B cell (primary cell): ENCODE data around the gene RBM33. TPM values are rescaled to one million over a fixed set of nuclear protein-coding genes. Genes with fewer than 3 reads are reported as not detected.

ENCODE experiments used
- ATAC-seq: fragments of 200-7000 bp; cut with Tn5 transposase; one replicate; pipeline ENCODE4 v1.10.0; 2021; ENCODE audit warnings: low read depth, mild to moderate bottlenecking, moderate number of reproducible peaks, moderate library complexity
- CTCF ChIA-PET: fragments of 350-600 bp; sonication (Branson Sonifier 250); formaldehyde crosslinking; loops from one replicate; lab custom pipeline; 2021; ENCODE audit warnings: antibody characterized with exemption, inconsistent platforms; lab: Charles Lee
- POLR2A ChIA-PET: fragments of 350-600 bp; sonication (Branson Sonifier 250); formaldehyde crosslinking; loops from one replicate; lab custom pipeline; 2021; ENCODE audit warnings: antibody characterized with exemption; lab: Charles Lee
- DNase-seq: peaks from one replicate; pipeline ENCODE4 v3.0.0; 2013
- H2AFZ ChIP-seq: 2 replicates; pipeline ENCODE4 v1.6.1; 2012; ENCODE audit warnings: mild to moderate bottlenecking, low read depth, low read length; ENCODE audit not compliant: insufficient read depth, poor library complexity, severe bottlenecking
- H3K27ac ChIP-seq, 2 donors: 1 replicate in 1 of 2; 2 replicates in 1 of 2; pipeline ENCODE4 v1.5.1; 2012 to 2013; ENCODE audit warnings: low read length in 2 of 2, mild to moderate bottlenecking in 2 of 2, moderate library complexity in 1 of 2
- H3K27me3 ChIP-seq, 4 experiments: fragments of 200-600 bp in 1 of 4; sonication (generic) in 1 of 4; replicated peaks in 1 of 4; 1 replicate in 2 of 4; 2 replicates in 2 of 4; pipeline versions ENCODE4 v1.6.1 to v1.7.0; 2013 to 2016; ENCODE audit warnings: low read length in 3 of 4, mild to moderate bottlenecking in 2 of 4, mixed read lengths in 1 of 4, moderate library complexity in 1 of 4; ENCODE audit not compliant: insufficient read depth in 4 of 4, control insufficient read depth in 3 of 4; ENCODE audit errors: control extremely low read depth in 1 of 4
- H3K36me3 ChIP-seq, 2 experiments: replicated peaks in 1 of 2; 1 replicate in 1 of 2; 2 replicates in 1 of 2; pipeline versions ENCODE4 v1.6.1 to v1.7.1; 2013; ENCODE audit warnings: low read length in 1 of 2; ENCODE audit not compliant: insufficient read depth in 2 of 2, control insufficient read depth in 1 of 2; ENCODE audit errors: control extremely low read depth in 1 of 2, extremely low read depth in 1 of 2
- H3K4me1 ChIP-seq, 2 donors: fragments of 200-600 bp in 1 of 2; sonication (generic) in 1 of 2; 1 replicate in 1 of 2; 2 replicates in 1 of 2; pipeline versions ENCODE4 v1.5.1 to v1.6.1; 2013 to 2017; ENCODE audit warnings: low read length in 2 of 2; ENCODE audit not compliant: control insufficient read depth in 2 of 2, insufficient read depth in 2 of 2
- H3K4me2 ChIP-seq: replicated peaks from 2 replicates; pipeline ENCODE3; 2012; ENCODE audit warnings: mild to moderate bottlenecking, low read depth, low read length; ENCODE audit not compliant: poor library complexity, severe bottlenecking
- H3K4me3 ChIP-seq, 5 experiments: fragments of 200-600 bp in 1 of 5; sonication (generic) in 1 of 5; 1 replicate in 3 of 5; 2 replicates in 2 of 5; pipeline versions ENCODE4 v1.5.1 to v1.7.0; 2011 to 2016; ENCODE audit warnings: low read length in 4 of 5, mild to moderate bottlenecking in 4 of 5, low read depth in 2 of 5, control low read depth in 1 of 5, moderate library complexity in 1 of 5; ENCODE audit not compliant: insufficient read depth in 1 of 5; ENCODE audit errors: control extremely low read depth in 1 of 5, extremely low read depth in 1 of 5
- H3K79me2 ChIP-seq: fragments of 200-600 bp; sonication (generic); one replicate; pipeline ENCODE4 v1.6.0; 2016; ENCODE audit warnings: low read length; ENCODE audit not compliant: control insufficient read depth, insufficient read depth
- H3K9ac ChIP-seq: fragments of 200-600 bp; sonication (generic); 2 replicates; pipeline ENCODE4 v1.6.1; 2017; ENCODE audit warnings: mild to moderate bottlenecking, low read length, moderate library complexity
- H3K9me3 ChIP-seq, 3 donors: one replicate each; pipeline versions ENCODE4 v1.6.1 to v1.7.1; 2013; ENCODE audit warnings: low read length in 2 of 3; ENCODE audit not compliant: control insufficient read depth in 2 of 3, insufficient read depth in 1 of 3; ENCODE audit errors: control extremely low read depth in 1 of 3
- H4K20me1 ChIP-seq: 2 replicates; pipeline ENCODE4 v1.6.0; 2012; ENCODE audit warnings: mild to moderate bottlenecking, low read length; ENCODE audit not compliant: insufficient read depth, control insufficient read depth, poor library complexity, severe bottlenecking
- H3K27ac Mint-ChIP-seq: one replicate; pipeline ENCODE4 v1.8.0; 2021; ENCODE audit warnings: mixed read lengths
- H3K27me3 Mint-ChIP-seq: one replicate; pipeline ENCODE4 v1.8.0; 2021; ENCODE audit warnings: mixed read lengths
- H3K4me1 Mint-ChIP-seq: one replicate; pipeline ENCODE4 v1.8.0; 2021; ENCODE audit warnings: mixed read lengths
- H3K4me3 Mint-ChIP-seq: one replicate; pipeline ENCODE4 v1.8.0; 2021; ENCODE audit warnings: mixed read lengths
- H3K9me3 Mint-ChIP-seq: one replicate; pipeline ENCODE4 v1.8.0; 2022; ENCODE audit warnings: mixed read lengths; ENCODE audit not compliant: insufficient read depth
- EZH2 ChIP-seq: IDR thresholded peaks from 2 replicates; pipeline ENCODE4 v1.6.1; 2012; ENCODE audit warnings: borderline replicate concordance, low read depth, mild to moderate bottlenecking, moderate library complexity, low read length; ENCODE audit not compliant: insufficient read depth, poor library complexity, severe bottlenecking
- WGBS: methylation state at CpG from one replicate; pipeline ENCODE4 v1.1.5; 2013; ENCODE audit warnings: missing lambda C conversion rate; ENCODE audit not compliant: insufficient coverage; 5-methylcytosine and 5-hydroxymethylcytosine counted together
- intact Hi-C: fragments of 100-400 bp; cut with micrococcal nuclease; formaldehyde crosslinking; loops from one replicate; pipeline ENCODE4 v1.10.0; 2022
- polyA plus RNA-seq: library from polyadenylated mRNA; depleted of rRNA; stranded (reverse); fragments of >200 nt; gene quantifications from 2 replicates; pipeline ENCODE4 v1.2.3, GENCODE V29; 2012
- total RNA-seq, 2 donors: library from RNA; stranded (reverse); fragments of 120-200 nt in 1 of 2; gene quantifications; 1 replicate in 1 of 2; 2 replicates in 1 of 2; pipeline versions ENCODE4 v1.2.3 to v1.2.4, GENCODE V29; 2013 to 2022
- TF ChIP-seq, protein P1 (sequence below): fragments of 200-600 bp; IDR thresholded peaks from one replicate; pipeline ENCODE4 v1.8.0; 2022; ENCODE audit warnings: antibody characterized with exemption, mild to moderate bottlenecking

The RBM33 gene
- total and polyA plus RNA-seq, 2 donors (not counting 1 experiment from before 2014, with no cell fraction given): 33.5 to 189 TPM

DNA sequence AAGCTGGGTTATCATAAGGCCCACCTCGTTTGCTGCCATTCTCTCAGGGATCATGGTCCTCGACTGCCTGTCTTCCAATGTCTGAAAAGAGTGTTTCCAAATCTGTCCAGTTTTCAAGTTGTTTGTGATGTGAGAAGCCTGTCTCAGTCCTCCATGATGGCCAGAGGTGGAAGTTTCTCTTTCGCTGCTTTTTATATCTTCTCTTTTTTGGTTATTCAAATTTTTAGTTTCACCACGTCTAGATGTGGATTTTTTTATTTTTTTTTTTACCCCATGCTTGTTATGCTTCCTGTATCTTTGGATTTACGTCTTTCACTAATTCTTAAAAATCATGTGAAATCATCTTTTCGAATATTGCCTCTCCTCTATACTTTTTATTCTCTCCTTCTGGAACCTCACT is 6.1 kb upstream of the RBM33 start:
- intact Hi-C loops: no loop called here
- peaks cover 10% of the 10 kb centered on the region for H3K9me3 Mint-ChIP-seq
- Histone ChIP-seq H3K36me3 (peaks cover 2% of the 10 kb centered on the region in 2 experiments), H4K20me1 (no peaks in the 10 kb centered on the region), H2AFZ (no peak overlapping the region), H3K9me3 (peaks cover 2 to 8% (median 7%) of the 10 kb centered on the region in 3 donors), H3K4me3 (no peak overlapping the region), H3K4me1 (peaks cover 13% of the 10 kb centered on the region in 2 donors), H3K27ac (no peak overlapping the region), H3K4me2 (peak overlapping the region; percentile 6), H3K9ac (no peak overlapping the region), H3K79me2 (peaks cover 2% of the 10 kb centered on the region), H3K27me3 (no peaks in the 10 kb centered on the region)
- H3K4me3 Mint-ChIP-seq: peak overlapping the region; percentile 60
- WGBS: no CpG with 5 or more reads among the region's 6 CpGs
- TF ChIP-seq, protein P1, sequence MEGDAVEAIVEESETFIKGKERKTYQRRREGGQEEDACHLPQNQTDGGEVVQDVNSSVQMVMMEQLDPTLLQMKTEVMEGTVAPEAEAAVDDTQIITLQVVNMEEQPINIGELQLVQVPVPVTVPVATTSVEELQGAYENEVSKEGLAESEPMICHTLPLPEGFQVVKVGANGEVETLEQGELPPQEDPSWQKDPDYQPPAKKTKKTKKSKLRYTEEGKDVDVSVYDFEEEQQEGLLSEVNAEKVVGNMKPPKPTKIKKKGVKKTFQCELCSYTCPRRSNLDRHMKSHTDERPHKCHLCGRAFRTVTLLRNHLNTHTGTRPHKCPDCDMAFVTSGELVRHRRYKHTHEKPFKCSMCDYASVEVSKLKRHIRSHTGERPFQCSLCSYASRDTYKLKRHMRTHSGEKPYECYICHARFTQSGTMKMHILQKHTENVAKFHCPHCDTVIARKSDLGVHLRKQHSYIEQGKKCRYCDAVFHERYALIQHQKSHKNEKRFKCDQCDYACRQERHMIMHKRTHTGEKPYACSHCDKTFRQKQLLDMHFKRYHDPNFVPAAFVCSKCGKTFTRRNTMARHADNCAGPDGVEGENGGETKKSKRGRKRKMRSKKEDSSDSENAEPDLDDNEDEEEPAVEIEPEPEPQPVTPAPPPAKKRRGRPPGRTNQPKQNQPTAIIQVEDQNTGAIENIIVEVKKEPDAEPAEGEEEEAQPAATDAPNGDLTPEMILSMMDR: no peak
- TF ChIP-seq EZH2: no peak
- ChIA-PET CTCF (interaction anchor here (0.5 kb wide), 1 partner anchor 1754 kb away, joined by 5 read pairs; no protein-coding TSS in a partner anchor), POLR2A (no interaction called here)
- no peak for ATAC-seq
- DNase-seq: peak; percentile 19
- H3K27ac Mint-ChIP-seq: peak overlapping the region; percentile 42
- H3K27me3 Mint-ChIP-seq: no peaks in the 10 kb centered on the region
- H3K4me1 Mint-ChIP-seq: peaks cover 16% of the 10 kb centered on the region

DNA sequence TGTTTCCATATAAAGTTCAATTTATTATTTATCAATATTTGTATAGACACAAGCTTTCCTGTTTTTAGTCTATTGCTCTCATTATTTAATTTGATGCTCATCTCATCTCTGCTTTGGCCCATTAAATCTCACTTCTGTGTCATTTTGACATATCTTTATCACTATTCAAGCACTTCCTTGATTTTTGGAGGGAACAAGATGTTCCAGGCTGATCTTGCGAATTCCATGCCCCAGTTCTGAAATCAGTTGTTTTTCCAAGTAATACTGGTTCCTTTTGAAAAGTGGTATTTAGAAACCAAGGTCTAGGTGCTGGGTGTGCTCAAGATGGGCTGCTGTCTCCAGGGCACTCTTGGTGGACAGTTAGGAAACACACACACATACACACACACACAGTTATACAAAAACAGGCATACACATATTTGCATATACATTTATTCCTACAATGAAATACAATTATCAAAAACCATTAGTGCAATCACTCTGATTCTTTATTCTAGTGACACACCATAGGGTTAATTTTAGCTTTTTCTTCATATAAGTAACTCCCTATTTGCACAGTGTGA is 4.4 kb upstream of the RBM33 start:
- Histone ChIP-seq H3K36me3 (peaks cover 2% of the 10 kb centered on the region in 2 experiments), H3K4me2 (no peak overlapping the region), H2AFZ (no peak overlapping the region), H3K4me3 (no peak overlapping the region), H4K20me1 (no peaks in the 10 kb centered on the region), H3K27ac (no peak overlapping the region), H3K9ac (no peak overlapping the region), H3K79me2 (peaks cover 19% of the 10 kb centered on the region), H3K27me3 (no peaks in the 10 kb centered on the region), H3K9me3 (peaks cover 2 to 8% (median 7%) of the 10 kb centered on the region in 3 donors), H3K4me1 (peaks cover 16 to 17% of the 10 kb centered on the region in 2 donors)
- no CpG with 5 or more reads among the region's 1 CpG for WGBS
- ChIA-PET CTCF (interaction anchor here (1.6 kb wide), 1 partner anchor 41 kb away, joined by 5 read pairs; no protein-coding TSS in a partner anchor), POLR2A (no interaction called here)
- TF ChIP-seq, protein P1: no peak
- TF ChIP-seq EZH2: no peak
- Mint-ChIP-seq H3K9me3 (peaks cover 10% of the 10 kb centered on the region), H3K4me3 (no peak overlapping the region), H3K27ac (no peak overlapping the region), H3K4me1 (peaks cover 24% of the 10 kb centered on the region), H3K27me3 (no peaks in the 10 kb centered on the region)
- DNase-seq (no peak), ATAC-seq (no peak)
- intact Hi-C loops: loop anchor here (5.0 to 10.0 kb wide), 2 partner anchors 635 to 1252 kb away; partner anchors contain the start of genes LMBR1 and PAXIP1
